NB4 (cell line): ENCODE results near the gene IFNGR2.
"Not testable (repeated sequence)": the region's sequence is repeated elsewhere in the genome, so short reads cannot be mapped to it uniquely, and the experiment has no call there.

ENCODE experiments used
- DNase-seq: peaks from one replicate; pipeline ENCODE4 v3.0.0; 2010; ENCODE audit warnings: low read depth
- H3K4me3 ChIP-seq: one replicate; pipeline ENCODE4 v1.5.1; 2011; ENCODE audit warnings: mild to moderate bottlenecking, low read depth, low read length, moderate library complexity
- MYC ChIP-seq: IDR thresholded peaks from 2 replicates; pipeline ENCODE4 v1.6.1; 2011; ENCODE audit warnings: low read depth, low read length
- POLR2A ChIP-seq: IDR thresholded peaks from 2 replicates; pipeline ENCODE4 v1.6.1; 2011; ENCODE audit warnings: mild to moderate bottlenecking; ENCODE audit not compliant: insufficient read length; ENCODE audit errors: extremely low read depth
- TF ChIP-seq, protein P1 (sequence below): IDR thresholded peaks from one replicate; pipeline ENCODE4 v1.5.1; 2012; ENCODE audit warnings: low read depth, low read length
- TF ChIP-seq, protein P2 (sequence below): IDR thresholded peaks from 2 replicates; pipeline ENCODE4 v1.6.1; 2011; ENCODE audit warnings: low read depth, low read length

The IFNGR2 gene

GRCh38 chr21:33443194-33443593, 40.0 kb downstream of the IFNGR2 start:
- DNase-seq, result no peak
- TF ChIP-seq POLR2A (no peak), MYC (no peak)
- TF ChIP-seq, protein P1, sequence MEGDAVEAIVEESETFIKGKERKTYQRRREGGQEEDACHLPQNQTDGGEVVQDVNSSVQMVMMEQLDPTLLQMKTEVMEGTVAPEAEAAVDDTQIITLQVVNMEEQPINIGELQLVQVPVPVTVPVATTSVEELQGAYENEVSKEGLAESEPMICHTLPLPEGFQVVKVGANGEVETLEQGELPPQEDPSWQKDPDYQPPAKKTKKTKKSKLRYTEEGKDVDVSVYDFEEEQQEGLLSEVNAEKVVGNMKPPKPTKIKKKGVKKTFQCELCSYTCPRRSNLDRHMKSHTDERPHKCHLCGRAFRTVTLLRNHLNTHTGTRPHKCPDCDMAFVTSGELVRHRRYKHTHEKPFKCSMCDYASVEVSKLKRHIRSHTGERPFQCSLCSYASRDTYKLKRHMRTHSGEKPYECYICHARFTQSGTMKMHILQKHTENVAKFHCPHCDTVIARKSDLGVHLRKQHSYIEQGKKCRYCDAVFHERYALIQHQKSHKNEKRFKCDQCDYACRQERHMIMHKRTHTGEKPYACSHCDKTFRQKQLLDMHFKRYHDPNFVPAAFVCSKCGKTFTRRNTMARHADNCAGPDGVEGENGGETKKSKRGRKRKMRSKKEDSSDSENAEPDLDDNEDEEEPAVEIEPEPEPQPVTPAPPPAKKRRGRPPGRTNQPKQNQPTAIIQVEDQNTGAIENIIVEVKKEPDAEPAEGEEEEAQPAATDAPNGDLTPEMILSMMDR, result no peak
- TF ChIP-seq, protein P2, sequence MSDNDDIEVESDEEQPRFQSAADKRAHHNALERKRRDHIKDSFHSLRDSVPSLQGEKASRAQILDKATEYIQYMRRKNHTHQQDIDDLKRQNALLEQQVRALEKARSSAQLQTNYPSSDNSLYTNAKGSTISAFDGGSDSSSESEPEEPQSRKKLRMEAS, result no peak
- no peak overlapping the region for H3K4me3 ChIP-seq

DNA sequence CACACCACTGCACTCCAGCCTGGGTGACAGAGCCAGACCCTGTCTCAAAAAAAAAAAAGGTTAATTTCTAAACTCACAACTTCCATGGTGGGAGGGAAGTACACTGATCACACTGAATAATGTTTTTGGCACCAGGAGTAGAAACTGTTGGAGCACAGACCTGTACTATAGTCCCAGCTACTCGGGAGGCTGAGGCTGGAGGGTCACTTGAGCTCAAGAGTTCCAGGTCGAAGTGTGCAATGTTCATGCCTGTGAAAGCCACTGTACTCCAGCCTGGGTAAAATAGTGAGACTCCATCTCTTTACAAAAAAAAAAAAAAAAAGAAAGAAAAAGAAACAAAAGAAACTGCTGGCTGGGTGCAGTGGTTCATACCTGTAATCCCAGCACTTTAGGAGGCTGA, 41.3 kb downstream of the IFNGR2 start:
- H3K4me3 ChIP-seq, result no peak overlapping the region
- no peak for DNase-seq

DNA sequence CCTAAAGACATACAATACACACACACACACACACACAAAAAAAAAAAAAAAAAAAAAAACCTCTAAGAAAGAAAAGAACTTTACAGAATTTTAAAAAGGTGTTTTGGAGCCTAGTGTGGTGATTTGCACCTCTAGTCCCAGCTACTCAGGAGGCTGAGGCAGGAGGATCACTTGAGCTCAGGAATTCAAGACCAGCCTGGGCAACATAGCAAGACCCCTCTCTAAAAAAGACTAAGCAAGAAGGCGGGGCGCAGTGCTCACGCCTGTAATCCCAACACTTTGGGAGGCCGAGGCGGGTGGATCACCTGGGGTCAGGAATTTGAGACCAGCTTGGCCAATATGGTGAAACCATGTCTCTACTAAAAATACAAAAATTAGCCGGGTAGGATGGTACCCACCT, 43.4 kb downstream of the IFNGR2 start:
- DNase-seq, H3K4me3 ChIP-seq: not testable (repeated sequence)

More for the DNA sequence above, 41.3 kb downstream of the IFNGR2 start:
- TF ChIP-seq, protein P1, result no peak
- TF ChIP-seq POLR2A (no peak), MYC (no peak)
- TF ChIP-seq, protein P2, result no peak

DNA sequence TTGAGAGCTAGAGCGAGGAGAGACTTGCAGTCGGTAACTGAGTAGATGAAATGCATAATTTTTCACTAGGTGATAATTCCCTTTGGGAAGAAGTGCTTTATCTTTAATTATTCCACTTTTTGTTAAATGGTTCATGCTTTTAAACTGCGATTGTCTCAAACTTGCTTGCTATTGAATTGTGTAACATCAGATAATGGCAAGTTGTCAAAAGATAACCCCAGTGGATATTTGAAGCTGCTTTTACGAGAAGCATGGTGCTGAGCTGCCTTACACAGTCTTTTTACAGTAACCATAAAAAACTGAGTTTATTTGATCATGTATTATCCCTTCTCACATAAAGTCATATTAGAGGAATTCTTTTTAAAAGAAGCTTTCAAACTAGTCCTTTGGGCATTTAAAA, 46.4 kb downstream of the IFNGR2 start:
- DNase-seq, result no peak
- H3K4me3 ChIP-seq, result no peak overlapping the region
- TF ChIP-seq, protein P1, result no peak
- TF ChIP-seq POLR2A (no peak), MYC (no peak)
- TF ChIP-seq, protein P2, result no peak

DNA sequence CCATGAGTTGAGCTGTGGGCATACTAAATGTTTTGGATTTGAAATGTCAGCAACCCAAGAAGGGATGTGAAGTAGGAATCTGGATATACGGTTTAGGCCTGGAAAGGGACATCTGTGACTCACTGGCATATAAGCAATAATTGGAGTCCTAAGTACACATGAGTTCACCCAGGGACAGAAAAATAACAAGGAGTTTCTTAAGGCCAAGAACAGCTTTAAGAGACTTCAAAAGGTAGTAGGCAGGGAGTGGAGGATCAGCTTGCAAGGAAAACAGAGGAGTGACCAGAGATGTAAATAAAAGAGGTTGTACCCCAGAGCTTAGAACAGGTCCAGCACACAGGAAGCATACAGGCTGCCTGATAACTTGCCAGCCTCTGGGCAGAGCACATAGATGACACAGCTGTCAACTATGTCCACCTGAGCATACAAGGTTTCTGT, 48.4 kb downstream of the IFNGR2 start:
- no peak overlapping the region for H3K4me3 ChIP-seq
- no peak for TF ChIP-seq MYC
- TF ChIP-seq, protein P1, result no peak
- TF ChIP-seq, protein P2, result no peak
- TF ChIP-seq POLR2A, result no peak
- no peak for DNase-seq

- TF ChIP-seq, protein P2, result no peak
- TF ChIP-seq POLR2A (no peak), MYC (no peak)
- TF ChIP-seq, protein P1, result no peak
- H3K4me3 ChIP-seq, result no peak overlapping the region
- DNase-seq, result no peak
These were observed 49.1 kb downstream of the IFNGR2 start for GRCh38 chr21:33452362-33452761.
